T-helper 1 cell treated with Interleukin-12 subunit alpha and Interleukin-12 subunit beta and Interleukin-4 antibody, amounts not matched to agents 30 μg/mL and 1 μg/mL, for 36 hours (primary cell): ENCODE data around the gene CD63.

Experiments
- H3K27ac Mint-ChIP-seq: one replicate; pipeline ENCODE4 v1.8.0; 2021; ENCODE audit warnings: mild to moderate bottlenecking, mixed read lengths
- H3K27me3 Mint-ChIP-seq: one replicate; pipeline ENCODE4 v1.8.0; 2021; ENCODE audit warnings: low read depth, mixed read lengths
- H3K36me3 Mint-ChIP-seq: one replicate; pipeline ENCODE4 v1.8.0; 2021; ENCODE audit warnings: low read depth, mixed read lengths
- H3K4me1 Mint-ChIP-seq: one replicate; pipeline ENCODE4 v1.8.0; 2021; ENCODE audit warnings: low read depth, mixed read lengths
- H3K4me3 Mint-ChIP-seq: one replicate; pipeline ENCODE4 v1.8.0; 2021; ENCODE audit warnings: mild to moderate bottlenecking, moderate library complexity, mixed read lengths
- H3K9me3 Mint-ChIP-seq: one replicate; pipeline ENCODE4 v1.8.0; 2021; ENCODE audit warnings: mixed read lengths

The CD63 gene

DNA sequence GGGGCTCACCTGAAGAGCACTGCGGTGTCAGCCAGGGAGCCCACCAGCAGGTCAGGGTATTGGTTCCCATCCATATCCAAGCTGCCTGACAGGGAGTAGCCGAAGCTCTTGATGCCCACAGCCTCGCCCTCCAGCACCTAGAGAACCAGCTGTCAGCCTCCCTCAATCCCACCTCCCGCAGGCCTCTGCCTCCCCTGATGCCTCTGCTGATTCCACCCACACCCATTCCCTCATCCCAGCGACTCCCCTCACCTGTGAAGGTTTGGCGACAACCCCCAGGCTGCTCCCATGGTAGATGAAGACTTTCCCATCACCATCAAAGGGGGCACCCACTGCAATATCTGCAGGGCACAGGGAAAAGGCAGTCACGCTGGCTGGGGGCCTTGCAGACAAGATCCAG lies 31.1 kb downstream of the CD63 start:
- no peaks in the 10 kb centered on the region for H3K4me1 Mint-ChIP-seq
- no peak overlapping the region for H3K27ac Mint-ChIP-seq
- H3K27me3 Mint-ChIP-seq = no peaks in the 10 kb centered on the region
- H3K36me3 Mint-ChIP-seq = no peaks in the 10 kb centered on the region
- no peak overlapping the region for H3K4me3 Mint-ChIP-seq
- no peaks in the 10 kb centered on the region for H3K9me3 Mint-ChIP-seq

DNA sequence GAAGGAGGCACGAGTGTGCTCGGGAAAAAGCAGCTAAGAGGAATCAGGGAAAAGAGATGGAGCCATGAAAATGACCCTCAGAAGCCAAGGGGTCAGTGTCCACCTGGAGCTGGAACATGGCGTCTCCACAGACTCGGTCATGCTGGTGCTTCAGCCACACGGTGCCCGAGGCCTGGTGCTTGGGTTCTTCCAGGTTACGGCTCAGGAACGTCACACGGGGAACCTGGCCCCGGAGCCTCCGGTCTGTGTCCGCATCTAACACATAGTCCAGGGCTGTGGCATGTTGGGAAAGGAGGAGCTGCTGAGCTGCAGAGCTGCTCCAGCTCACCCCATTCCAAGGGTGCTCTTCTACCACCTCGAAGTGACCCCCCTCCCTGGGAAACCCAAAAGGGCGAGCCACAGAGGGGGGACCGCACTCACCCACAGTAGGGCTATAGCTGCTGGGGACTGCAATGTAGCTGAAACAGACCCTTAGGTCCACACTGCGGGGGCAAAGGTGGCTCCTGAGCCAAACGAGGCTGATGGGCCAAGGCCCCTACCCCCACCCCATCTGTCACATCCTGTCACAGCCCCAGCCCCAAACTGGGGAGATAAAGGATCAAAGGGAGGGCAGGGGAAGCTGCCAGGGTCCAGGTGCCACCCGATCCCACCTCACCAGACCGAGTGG lies 31.9 kb downstream of the CD63 start:
- no peak overlapping the region for H3K4me3 Mint-ChIP-seq
- H3K27me3 Mint-ChIP-seq = no peaks in the 10 kb centered on the region
- no peaks in the 10 kb centered on the region for H3K4me1 Mint-ChIP-seq
- H3K27ac Mint-ChIP-seq = no peak overlapping the region
- no peaks in the 10 kb centered on the region for H3K36me3 Mint-ChIP-seq
- no peaks in the 10 kb centered on the region for H3K9me3 Mint-ChIP-seq

DNA sequence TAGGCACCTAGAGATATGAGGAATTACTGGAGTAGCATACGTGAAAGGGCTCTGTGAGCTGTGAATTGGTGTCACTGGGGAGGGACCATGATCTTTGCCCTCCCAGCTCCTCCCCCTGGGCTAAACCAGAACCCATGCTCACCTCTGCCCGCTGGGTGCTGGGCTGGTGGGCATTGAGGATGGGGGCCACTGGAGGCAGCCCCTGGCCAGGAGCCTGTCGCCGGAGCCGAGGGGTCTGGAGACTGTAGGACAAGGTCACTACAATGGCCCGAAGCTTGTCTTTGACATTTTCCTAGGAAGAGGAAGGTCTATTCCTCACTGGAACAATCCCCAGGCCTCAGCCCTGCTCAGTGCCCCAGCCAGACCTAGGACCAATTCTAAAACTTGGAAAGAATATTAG lies 32.7 kb downstream of the CD63 start:
- Mint-ChIP-seq H3K9me3 (no peaks in the 10 kb centered on the region), H3K27ac (no peak overlapping the region), H3K4me1 (no peaks in the 10 kb centered on the region), H3K4me3 (no peak overlapping the region), H3K36me3 (no peaks in the 10 kb centered on the region), H3K27me3 (peaks cover 2% of the 10 kb centered on the region)

DNA sequence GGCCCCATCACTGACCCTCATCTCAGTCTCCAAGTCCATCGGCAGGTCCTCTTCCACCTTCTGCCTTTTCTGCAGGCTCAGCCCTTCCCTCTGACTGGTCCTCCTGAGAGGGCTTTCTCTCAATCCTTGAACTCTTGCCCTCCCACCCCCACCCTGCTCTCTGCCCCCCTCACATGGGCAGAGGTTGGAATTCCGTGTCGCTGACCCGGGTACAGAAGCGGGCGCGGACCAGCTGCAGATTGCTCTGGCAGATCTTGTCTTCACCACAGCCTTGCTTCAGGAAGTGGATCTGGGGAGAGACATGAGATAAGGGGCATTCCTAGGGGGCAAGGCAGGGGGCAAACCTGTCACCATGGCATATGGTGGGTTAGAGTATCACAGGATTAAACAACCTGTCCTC lies 33.5 kb downstream of the CD63 start:
- Mint-ChIP-seq H3K9me3 (no peaks in the 10 kb centered on the region), H3K4me3 (no peak overlapping the region), H3K27me3 (peaks cover 4% of the 10 kb centered on the region), H3K4me1 (no peaks in the 10 kb centered on the region), H3K27ac (no peak overlapping the region), H3K36me3 (no peaks in the 10 kb centered on the region)

DNA sequence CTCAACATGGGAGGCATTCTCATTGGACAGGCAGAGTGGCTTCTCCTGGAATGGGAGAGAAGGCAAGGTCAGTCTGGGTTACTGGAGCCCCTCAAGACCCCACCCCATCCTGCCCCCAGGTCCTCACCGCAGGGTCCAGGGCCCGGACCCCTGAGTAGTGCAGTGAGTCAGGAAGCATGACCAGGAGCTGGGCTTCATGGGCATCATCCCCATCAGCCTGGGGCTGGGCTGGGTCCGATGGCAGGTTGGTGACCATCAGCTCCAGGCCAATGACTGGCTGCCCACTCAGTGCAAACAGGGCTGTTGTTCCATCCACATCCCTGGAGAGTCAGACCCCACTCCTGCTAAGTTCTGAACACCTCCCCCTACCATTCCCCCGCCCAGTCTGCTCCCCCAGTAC lies 34.2 kb downstream of the CD63 start:
- Mint-ChIP-seq H3K9me3 (no peaks in the 10 kb centered on the region), H3K4me1 (no peaks in the 10 kb centered on the region), H3K27ac (no peak overlapping the region), H3K27me3 (peaks cover 4% of the 10 kb centered on the region), H3K36me3 (no peaks in the 10 kb centered on the region), H3K4me3 (no peak overlapping the region)

DNA sequence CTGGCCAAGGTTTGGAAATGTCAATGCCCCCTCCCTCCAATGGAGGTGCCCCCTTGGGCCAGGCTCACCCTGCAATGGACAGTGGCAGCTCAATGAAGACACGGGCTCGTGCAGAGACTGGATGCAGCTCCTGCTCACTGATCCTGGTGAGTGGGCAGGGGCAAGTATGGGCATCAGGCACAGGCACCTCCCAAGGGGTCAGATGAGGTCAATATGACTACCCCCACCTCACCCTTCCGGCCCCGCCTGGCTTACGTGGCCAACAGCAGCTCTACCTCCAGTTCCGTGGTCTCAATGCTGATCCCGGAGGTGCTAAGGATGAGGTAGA lies 34.7 kb downstream of the CD63 start:
- H3K4me3 Mint-ChIP-seq = no peak overlapping the region
- no peaks in the 10 kb centered on the region for H3K36me3 Mint-ChIP-seq
- no peak overlapping the region for H3K27ac Mint-ChIP-seq
- H3K4me1 Mint-ChIP-seq = no peaks in the 10 kb centered on the region
- no peaks in the 10 kb centered on the region for H3K9me3 Mint-ChIP-seq
- peaks cover 7% of the 10 kb centered on the region for H3K27me3 Mint-ChIP-seq

DNA sequence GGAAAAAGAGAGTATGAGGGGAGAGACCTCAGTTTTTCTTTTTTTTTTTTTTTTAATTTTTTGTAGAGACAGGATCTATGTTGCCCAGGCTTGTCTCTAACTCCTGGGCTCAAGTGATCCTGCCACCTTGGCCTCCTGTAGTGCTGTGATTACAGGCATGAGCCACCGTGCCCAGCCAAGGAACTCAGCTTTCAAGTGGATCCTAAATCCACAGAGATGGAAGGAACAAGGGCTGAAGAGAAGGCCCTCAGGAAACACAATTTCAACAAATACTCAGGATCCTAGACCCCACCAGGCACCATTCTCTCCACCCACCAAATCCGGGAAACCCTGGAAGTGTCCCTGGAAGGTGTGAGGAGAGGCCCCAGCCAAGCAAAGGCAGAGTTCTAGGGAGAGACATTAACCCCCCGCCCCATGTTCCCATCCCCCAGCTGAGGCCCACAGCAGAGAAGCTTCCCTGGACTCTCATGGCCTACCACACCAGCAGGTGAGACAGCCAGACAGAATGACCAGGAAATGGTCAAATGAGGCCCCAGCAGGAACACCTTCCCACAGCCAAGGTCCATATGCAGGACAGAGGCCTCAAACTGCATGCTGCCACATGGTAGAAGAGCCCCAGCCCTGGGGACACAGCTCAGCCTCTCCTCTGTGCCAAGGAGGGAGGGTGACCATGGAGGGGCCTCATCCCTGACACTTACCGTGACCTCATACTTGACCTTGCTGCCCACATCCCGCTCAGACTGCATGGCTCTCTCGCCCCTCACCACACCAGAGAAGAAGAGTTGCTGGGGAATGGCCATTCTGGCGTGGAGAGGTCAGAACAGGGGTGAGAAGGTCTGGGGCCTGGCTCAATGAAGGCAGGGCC lies 35.3 kb downstream of the CD63 start:
- no peaks in the 10 kb centered on the region for H3K4me1 Mint-ChIP-seq
- H3K27me3 Mint-ChIP-seq = peaks cover 7% of the 10 kb centered on the region
- no peak overlapping the region for H3K4me3 Mint-ChIP-seq
- no peak overlapping the region for H3K27ac Mint-ChIP-seq
- no peaks in the 10 kb centered on the region for H3K9me3 Mint-ChIP-seq
- H3K36me3 Mint-ChIP-seq = no peaks in the 10 kb centered on the region

DNA sequence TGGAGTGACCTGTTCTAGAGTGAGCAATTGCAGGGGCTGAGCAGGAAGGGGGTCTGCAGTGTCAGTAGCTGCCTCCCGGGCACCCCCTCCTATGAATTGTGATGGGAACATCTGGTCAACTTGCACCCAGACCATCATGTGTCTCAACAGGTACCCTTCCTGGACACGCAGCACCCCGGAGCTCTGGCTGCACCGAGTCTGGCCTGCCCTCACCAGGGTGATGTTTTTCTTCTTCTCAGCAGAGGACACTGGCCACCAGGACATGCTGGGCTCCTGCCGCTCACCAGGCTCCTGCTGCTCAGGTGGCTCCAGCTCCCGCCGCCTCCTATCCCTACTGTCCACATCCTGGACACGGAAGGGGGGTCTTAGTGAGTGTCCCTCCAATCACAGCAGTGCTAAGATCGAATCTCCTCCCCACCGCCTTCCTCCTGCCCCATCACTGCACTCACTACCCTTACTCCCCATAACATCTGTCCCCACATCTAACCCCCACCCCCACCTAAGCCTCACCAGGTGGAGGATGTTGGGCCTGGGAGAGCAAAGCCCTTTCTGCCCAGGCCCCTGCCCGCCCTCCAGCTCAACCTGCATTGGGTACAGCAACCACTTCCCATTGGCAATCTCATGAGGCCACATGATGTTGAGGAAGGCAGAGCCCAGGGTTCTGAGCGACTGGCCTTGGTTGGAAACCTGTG lies 36.0 kb downstream of the CD63 start:
- peaks cover 7% of the 10 kb centered on the region for H3K27me3 Mint-ChIP-seq
- H3K4me3 Mint-ChIP-seq = no peak overlapping the region
- H3K4me1 Mint-ChIP-seq = peaks cover 1% of the 10 kb centered on the region
- no peaks in the 10 kb centered on the region for H3K9me3 Mint-ChIP-seq
- H3K36me3 Mint-ChIP-seq = no peaks in the 10 kb centered on the region
- no peak overlapping the region for H3K27ac Mint-ChIP-seq

DNA sequence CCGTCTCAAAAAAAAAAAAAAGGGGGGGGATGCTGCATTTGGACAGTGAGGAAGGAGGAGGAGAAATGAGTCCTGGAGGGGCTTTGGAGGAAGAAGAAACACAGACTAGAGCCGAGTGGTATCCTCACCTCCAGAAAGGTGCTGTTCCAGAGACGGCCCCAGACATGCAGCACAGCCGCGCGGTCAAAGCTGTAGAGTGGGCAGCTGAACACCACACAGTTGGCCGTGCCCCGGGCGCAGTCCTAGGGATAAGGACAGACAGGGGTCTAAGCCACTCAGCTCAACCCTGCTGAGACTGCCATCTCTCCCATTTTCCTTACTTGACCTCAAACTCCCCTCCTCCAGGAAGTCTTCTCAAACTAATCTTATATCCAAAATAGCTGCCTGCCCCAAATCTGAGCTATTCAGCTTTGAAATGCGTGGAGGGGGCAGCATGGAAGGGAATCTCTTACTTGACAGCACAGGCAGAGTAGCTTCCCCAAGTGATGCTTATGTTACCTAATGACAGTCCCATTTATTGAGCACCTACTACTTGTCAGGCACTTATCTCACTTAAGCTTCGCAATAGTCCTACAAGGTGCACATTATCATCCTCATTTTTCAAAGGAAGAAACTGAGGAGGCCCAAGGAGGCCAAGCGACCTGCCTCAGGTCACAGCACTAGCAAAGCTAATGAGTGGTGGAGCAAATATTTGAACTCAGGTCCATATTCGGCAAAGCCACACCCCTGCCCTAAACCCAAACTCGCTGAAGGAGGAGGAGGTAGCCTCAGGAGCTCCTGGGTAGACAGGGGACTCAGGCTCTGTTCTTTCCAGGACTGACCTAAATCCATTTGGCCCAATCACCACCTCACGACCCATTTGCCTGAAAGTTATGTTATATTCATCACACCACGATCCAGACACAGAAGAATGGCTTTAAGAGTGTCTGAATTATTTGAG lies 39.8 kb downstream of the CD63 start:
- Mint-ChIP-seq H3K27ac (no peak overlapping the region), H3K4me1 (peaks cover 3% of the 10 kb centered on the region), H3K27me3 (peaks cover 14% of the 10 kb centered on the region), H3K4me3 (no peak overlapping the region), H3K9me3 (no peaks in the 10 kb centered on the region), H3K36me3 (no peaks in the 10 kb centered on the region)

DNA sequence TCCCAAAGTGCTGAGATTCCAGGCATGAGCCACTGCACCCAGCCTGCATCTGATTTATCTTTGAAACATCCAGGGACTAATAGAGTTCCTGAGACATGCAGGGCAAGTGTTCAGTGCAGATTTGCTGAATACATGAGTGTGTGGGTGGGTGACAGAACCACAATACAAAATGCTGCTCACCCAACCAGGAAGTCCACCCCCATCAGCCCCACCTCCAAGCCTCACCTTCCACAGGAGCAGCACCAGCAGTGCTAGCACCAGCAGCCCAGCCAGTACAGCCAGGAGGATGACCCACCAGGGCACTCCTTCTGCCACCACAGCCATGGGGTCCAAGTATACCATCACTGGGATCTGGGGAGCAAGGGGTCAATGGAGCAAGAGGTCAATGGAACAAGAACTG lies 41.1 kb downstream of the CD63 start:
- H3K36me3 Mint-ChIP-seq = no peaks in the 10 kb centered on the region
- H3K4me3 Mint-ChIP-seq = no peak overlapping the region
- peaks cover 16% of the 10 kb centered on the region for H3K27me3 Mint-ChIP-seq
- no peak overlapping the region for H3K27ac Mint-ChIP-seq
- H3K4me1 Mint-ChIP-seq = peaks cover 3% of the 10 kb centered on the region
- no peaks in the 10 kb centered on the region for H3K9me3 Mint-ChIP-seq

DNA sequence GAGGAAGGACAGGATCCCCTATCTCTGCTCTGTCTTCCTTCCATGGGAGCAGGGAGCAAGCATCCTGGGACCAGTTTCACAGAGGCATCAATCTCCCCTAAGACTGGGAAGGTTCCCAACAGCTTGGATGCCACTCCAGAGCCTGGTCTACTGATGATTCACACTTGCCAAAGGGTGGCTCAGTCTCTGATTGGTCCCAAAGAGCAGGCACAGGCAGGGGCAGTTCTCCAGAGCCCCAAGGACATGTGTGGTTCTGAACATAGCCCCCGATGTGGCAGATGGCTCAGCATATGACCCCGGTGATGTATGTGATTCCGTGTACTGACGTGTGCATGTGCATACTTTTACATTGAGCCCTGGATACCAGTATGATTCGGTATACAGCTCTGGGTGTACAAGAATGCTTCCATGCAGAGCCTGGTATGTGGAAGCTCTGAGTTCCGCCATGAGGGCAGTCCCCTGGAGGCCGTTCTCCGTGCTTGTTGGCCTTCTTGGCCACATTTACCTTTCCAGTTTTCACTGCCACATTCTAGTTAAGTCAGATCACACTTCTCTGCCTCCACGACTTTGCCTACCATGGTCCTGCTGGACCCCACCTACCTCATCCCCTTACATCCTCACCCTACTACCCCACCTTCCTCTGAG lies 42.3 kb downstream of the CD63 start:
- H3K36me3 Mint-ChIP-seq = no peaks in the 10 kb centered on the region
- peaks cover 3% of the 10 kb centered on the region for H3K4me1 Mint-ChIP-seq
- no peak overlapping the region for H3K4me3 Mint-ChIP-seq
- no peak overlapping the region for H3K27ac Mint-ChIP-seq
- H3K27me3 Mint-ChIP-seq = peaks cover 26% of the 10 kb centered on the region
- H3K9me3 Mint-ChIP-seq = no peaks in the 10 kb centered on the region

DNA sequence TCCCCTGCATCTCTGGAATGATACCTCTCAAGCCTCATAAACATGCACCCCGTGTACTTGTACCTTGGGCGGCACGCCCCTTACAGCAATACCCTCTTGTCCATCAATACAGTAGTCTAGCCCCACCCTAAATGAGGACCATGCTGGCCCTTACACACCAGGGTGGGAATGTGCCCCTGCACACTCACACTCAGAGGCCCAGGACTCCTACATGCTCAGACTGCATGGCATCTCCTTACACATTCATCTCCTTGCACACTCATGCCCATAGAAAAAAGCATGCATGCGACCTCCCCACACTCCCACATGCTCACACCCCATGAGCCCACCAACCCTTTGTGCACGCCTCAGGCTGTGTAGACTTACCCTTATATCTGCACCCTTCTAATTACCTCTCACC lies 43.1 kb downstream of the CD63 start:
- Mint-ChIP-seq H3K36me3 (no peaks in the 10 kb centered on the region), H3K4me1 (peaks cover 8% of the 10 kb centered on the region), H3K27ac (no peak overlapping the region), H3K27me3 (peaks cover 30% of the 10 kb centered on the region), H3K9me3 (no peaks in the 10 kb centered on the region), H3K4me3 (no peak overlapping the region)

DNA sequence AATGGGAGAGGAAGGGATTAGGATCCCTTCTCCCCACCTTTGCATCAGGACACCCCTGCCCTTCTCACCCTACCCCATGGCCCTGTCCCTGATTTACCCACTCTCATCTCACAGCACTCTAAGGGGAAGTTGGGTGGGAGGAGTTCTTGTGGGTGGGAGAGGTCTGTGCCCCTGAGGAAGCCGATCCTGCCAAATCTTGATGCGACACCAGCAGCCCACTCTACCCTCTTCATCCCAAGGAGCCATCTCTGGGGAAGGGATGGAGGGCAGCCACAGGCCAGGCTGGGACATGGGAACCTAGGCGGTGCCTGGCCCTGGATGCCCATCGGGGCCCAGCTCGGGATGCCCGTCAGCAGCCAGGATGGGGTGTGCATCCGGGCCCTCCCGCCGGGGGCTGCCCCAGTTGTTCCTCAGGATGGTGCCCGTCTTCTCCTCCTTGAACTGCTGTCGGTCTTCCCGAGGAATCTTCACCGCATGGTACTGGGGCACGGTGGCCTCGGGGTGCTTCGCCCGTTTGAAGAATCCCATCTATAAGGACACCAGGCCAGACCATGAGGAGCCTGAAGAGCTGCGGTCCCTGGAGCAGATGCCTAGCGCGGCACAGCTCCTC lies 43.9 kb downstream of the CD63 start:
- Mint-ChIP-seq H3K27me3 (peaks cover 36% of the 10 kb centered on the region), H3K4me1 (peaks cover 8% of the 10 kb centered on the region), H3K4me3 (no peak overlapping the region), H3K36me3 (no peaks in the 10 kb centered on the region), H3K9me3 (no peaks in the 10 kb centered on the region), H3K27ac (no peak overlapping the region)
